ENCODE measurements around the gene MBD2. TPM values are rescaled to one million over a fixed set of nuclear protein-coding genes. Genes with fewer than 3 reads are reported as not detected.

Gene MBD2
- total and polyA plus RNA-seq, 4 donors: 9.2 to 16.2 (median 11.4) TPM

DNA sequence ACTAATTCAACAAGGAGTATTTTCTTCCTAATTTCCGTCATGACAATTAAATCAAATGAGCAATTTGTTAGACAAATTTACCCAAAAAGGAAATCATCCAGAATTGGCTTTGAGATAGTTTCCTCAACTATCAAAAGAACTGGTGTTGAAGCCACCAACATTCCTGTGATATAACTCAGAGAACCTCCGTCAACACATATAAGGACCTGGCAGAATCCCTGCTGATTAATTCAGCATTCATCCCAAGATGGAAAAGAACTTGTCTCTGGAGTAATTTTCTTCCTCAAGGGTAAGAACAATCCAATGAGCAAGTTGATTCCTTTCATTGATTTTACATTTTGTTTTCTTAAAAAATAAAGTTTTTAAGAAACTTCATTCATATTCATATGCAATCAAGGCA lies 62.0 kb downstream of the MBD2 start:
- no peak for DNase-seq (ENCODE audit: low spot score)
- Histone ChIP-seq H3K4me3 (ENCODE audit: low read depth in 1 of 3, low read length in 3 of 3) (no peak overlapping the region), H3K27ac (ENCODE audit: low read depth in 1 of 2, low read length in 2 of 2) (no peak overlapping the region), H3K4me1 (ENCODE audit: control insufficient read depth in 4 of 4, insufficient read depth in 4 of 4, low read length in 3 of 4) (no peaks in the 10 kb centered on the region), H3K36me3 (ENCODE audit: control insufficient read depth in 4 of 4, insufficient read depth in 3 of 4, low read depth in 1 of 4, low read length in 3 of 4) (peaks cover 9 to 58% (median 40%) of the 10 kb centered on the region in 4 donors), H3K9me3 (ENCODE audit: control insufficient read depth in 4 of 4, low read length in 3 of 4) (no peaks in the 10 kb centered on the region), H3K9ac (ENCODE audit: low read depth in 1 of 2, low read length in 2 of 2) (no peak overlapping the region), H3K27me3 (ENCODE audit: control insufficient read depth in 4 of 4, insufficient read depth in 4 of 4, low read length in 3 of 4) (no peaks in the 10 kb centered on the region)
- no peak for TF ChIP-seq HNF4A (conservative IDR thresholded peaks at IDR 0.05)
- no peak for TF ChIP-seq GABPA (IDR thresholded peaks at IDR 0.05 in 1 of 2, conservative IDR thresholded peaks at IDR 0.05 in 1 of 2)
- no peak for TF ChIP-seq FOXA1 (IDR thresholded peaks at IDR 0.05)
- TF ChIP-seq, protein P1, sequence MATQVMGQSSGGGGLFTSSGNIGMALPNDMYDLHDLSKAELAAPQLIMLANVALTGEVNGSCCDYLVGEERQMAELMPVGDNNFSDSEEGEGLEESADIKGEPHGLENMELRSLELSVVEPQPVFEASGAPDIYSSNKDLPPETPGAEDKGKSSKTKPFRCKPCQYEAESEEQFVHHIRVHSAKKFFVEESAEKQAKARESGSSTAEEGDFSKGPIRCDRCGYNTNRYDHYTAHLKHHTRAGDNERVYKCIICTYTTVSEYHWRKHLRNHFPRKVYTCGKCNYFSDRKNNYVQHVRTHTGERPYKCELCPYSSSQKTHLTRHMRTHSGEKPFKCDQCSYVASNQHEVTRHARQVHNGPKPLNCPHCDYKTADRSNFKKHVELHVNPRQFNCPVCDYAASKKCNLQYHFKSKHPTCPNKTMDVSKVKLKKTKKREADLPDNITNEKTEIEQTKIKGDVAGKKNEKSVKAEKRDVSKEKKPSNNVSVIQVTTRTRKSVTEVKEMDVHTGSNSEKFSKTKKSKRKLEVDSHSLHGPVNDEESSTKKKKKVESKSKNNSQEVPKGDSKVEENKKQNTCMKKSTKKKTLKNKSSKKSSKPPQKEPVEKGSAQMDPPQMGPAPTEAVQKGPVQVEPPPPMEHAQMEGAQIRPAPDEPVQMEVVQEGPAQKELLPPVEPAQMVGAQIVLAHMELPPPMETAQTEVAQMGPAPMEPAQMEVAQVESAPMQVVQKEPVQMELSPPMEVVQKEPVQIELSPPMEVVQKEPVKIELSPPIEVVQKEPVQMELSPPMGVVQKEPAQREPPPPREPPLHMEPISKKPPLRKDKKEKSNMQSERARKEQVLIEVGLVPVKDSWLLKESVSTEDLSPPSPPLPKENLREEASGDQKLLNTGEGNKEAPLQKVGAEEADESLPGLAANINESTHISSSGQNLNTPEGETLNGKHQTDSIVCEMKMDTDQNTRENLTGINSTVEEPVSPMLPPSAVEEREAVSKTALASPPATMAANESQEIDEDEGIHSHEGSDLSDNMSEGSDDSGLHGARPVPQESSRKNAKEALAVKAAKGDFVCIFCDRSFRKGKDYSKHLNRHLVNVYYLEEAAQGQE (IDR thresholded peaks at IDR 0.05): no peak
- TF ChIP-seq YY1 (IDR thresholded peaks at IDR 0.05): no peak
- WGBS: 98% methylated on average over 2 of the region's 2 CpGs

DNA sequence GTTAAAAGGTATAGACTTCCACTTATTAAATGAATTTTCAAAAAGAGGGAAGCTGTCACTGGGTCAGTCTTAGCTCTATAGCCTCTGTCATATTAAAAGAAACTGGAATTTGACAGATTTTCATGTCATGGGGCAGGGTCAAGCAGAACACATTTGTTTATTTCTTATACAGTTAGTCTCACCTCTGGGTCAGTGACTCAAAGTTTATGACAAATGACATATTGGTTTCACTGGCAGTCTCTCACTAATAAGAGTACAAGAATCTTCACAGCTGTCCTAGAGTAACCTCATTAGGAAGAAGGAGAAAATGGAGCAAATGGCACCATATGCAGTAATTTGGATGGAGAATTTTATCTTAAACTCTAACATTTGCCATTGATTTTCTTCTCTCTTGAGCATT lies 63.2 kb downstream of the MBD2 start:
- Histone ChIP-seq H3K27ac (ENCODE audit: low read depth in 1 of 2, low read length in 2 of 2) (no peak overlapping the region), H3K4me3 (ENCODE audit: low read depth in 1 of 3, low read length in 3 of 3) (no peak overlapping the region), H3K9me3 (ENCODE audit: control insufficient read depth in 4 of 4, low read length in 3 of 4) (no peaks in the 10 kb centered on the region), H3K27me3 (ENCODE audit: control insufficient read depth in 4 of 4, insufficient read depth in 4 of 4, low read length in 3 of 4) (no peaks in the 10 kb centered on the region), H3K9ac (ENCODE audit: low read depth in 1 of 2, low read length in 2 of 2) (no peak overlapping the region), H3K4me1 (ENCODE audit: control insufficient read depth in 4 of 4, insufficient read depth in 4 of 4, low read length in 3 of 4) (no peaks in the 10 kb centered on the region), H3K36me3 (ENCODE audit: control insufficient read depth in 4 of 4, insufficient read depth in 3 of 4, low read depth in 1 of 4, low read length in 3 of 4) (peaks cover 9 to 64% (median 40%) of the 10 kb centered on the region in 4 donors)
- TF ChIP-seq RXRA (IDR thresholded peaks at IDR 0.05): peak in 1 of 2 donors; percentile 38
- TF ChIP-seq, protein P2, sequence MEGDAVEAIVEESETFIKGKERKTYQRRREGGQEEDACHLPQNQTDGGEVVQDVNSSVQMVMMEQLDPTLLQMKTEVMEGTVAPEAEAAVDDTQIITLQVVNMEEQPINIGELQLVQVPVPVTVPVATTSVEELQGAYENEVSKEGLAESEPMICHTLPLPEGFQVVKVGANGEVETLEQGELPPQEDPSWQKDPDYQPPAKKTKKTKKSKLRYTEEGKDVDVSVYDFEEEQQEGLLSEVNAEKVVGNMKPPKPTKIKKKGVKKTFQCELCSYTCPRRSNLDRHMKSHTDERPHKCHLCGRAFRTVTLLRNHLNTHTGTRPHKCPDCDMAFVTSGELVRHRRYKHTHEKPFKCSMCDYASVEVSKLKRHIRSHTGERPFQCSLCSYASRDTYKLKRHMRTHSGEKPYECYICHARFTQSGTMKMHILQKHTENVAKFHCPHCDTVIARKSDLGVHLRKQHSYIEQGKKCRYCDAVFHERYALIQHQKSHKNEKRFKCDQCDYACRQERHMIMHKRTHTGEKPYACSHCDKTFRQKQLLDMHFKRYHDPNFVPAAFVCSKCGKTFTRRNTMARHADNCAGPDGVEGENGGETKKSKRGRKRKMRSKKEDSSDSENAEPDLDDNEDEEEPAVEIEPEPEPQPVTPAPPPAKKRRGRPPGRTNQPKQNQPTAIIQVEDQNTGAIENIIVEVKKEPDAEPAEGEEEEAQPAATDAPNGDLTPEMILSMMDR (IDR thresholded peaks at IDR 0.05; ENCODE audit: low read depth, low read length, missing input control): no peak
- DNase-seq (ENCODE audit: low spot score): no peak

DNA sequence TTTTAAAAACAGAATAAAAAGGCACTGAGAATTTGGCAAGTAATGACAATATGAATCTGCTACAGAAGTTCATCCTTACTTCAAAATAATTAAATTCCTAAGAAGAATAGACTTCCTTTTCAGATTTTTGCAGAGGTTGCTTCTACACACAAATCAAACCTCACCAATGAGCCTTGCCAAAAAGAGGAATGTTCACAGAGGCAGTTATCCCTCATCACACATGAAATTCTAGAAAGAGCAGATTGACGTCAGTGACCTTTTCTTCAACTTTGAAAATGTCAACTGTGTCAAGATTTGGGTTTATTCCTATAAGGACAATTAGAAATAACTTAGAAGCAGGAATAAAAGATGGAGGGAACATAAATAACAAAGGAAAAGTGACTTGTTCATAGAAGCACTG lies 64.6 kb downstream of the MBD2 start:
- TF ChIP-seq, protein P3, sequence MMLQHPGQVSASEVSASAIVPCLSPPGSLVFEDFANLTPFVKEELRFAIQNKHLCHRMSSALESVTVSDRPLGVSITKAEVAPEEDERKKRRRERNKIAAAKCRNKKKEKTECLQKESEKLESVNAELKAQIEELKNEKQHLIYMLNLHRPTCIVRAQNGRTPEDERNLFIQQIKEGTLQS (IDR thresholded peaks at IDR 0.05): no peak
- no peak for TF ChIP-seq GABPA (IDR thresholded peaks at IDR 0.05 in 1 of 2, conservative IDR thresholded peaks at IDR 0.05 in 1 of 2)
- TF ChIP-seq RAD21 (IDR thresholded peaks at IDR 0.05): no peak
- H3K27me3 ChIP-seq (ENCODE audit: control insufficient read depth in 4 of 4, insufficient read depth in 4 of 4, low read length in 3 of 4): no peaks in the 10 kb centered on the region
- peaks cover 7 to 55% (median 35%) of the 10 kb centered on the region in 4 donors for H3K36me3 ChIP-seq (ENCODE audit: control insufficient read depth in 4 of 4, insufficient read depth in 3 of 4, low read depth in 1 of 4, low read length in 3 of 4)
- 81% methylated on average over 1 of the region's 1 CpG for WGBS
- no peaks in the 10 kb centered on the region for H3K4me1 ChIP-seq (ENCODE audit: control insufficient read depth in 4 of 4, insufficient read depth in 4 of 4, low read length in 3 of 4)
- H3K27ac ChIP-seq (ENCODE audit: low read depth in 1 of 2, low read length in 2 of 2): no peak overlapping the region
- no peak for DNase-seq (ENCODE audit: low spot score)
- no peak overlapping the region for H3K9ac ChIP-seq (ENCODE audit: low read depth in 1 of 2, low read length in 2 of 2)
- no peaks in the 10 kb centered on the region for H3K9me3 ChIP-seq (ENCODE audit: control insufficient read depth in 4 of 4, low read length in 3 of 4)
- H3K4me3 ChIP-seq (ENCODE audit: low read depth in 1 of 3, low read length in 3 of 3): no peak overlapping the region

All from liver (tissue), 9 donors.